Measurements from ENCODE around the gene CDC20. TPM values are rescaled to one million over a fixed set of nuclear protein-coding genes. Genes with fewer than 3 reads are reported as not detected.

The CDC20 gene
- total RNA-seq, 1 donor from 2014 or later: 1.4 TPM

Other genes with a start within 250 kb of the CDC20 start
- 28.4 TPM for gene EBNA1BP2, start 186.7 kb upstream of the CDC20 start, total RNA-seq (ENCODE audit: insufficient read depth, low replicate concordance)
- 5.3 TPM for gene CFAP57, start 186.7 kb upstream of the CDC20 start, total RNA-seq (ENCODE audit: insufficient read depth, low replicate concordance)
- 0.72 TPM for gene TMEM125, start 89.0 kb upstream of the CDC20 start, total RNA-seq (ENCODE audit: insufficient read depth, low replicate concordance)
- 0.48 TPM for gene C1orf210, start 73.4 kb upstream of the CDC20 start, total RNA-seq (ENCODE audit: insufficient read depth, low replicate concordance)
- gene TIE1, start 58.0 kb upstream of the CDC20 start, total RNA-seq (ENCODE audit: insufficient read depth, low replicate concordance): 17.1 TPM
- not detected for gene MPL, start 21.2 kb upstream of the CDC20 start, total RNA-seq (ENCODE audit: insufficient read depth, low replicate concordance)
- 18.1 TPM for gene ELOVL1, start 9.0 kb downstream of the CDC20 start, total RNA-seq (ENCODE audit: insufficient read depth, low replicate concordance)
- 33.0 TPM for gene MED8, start 30.8 kb downstream of the CDC20 start, total RNA-seq (ENCODE audit: insufficient read depth, low replicate concordance)
- 32.5 TPM for gene SZT2, start 30.9 kb downstream of the CDC20 start, total RNA-seq (ENCODE audit: insufficient read depth, low replicate concordance)
- 46.5 TPM for gene HYI, start 95.0 kb downstream of the CDC20 start, total RNA-seq (ENCODE audit: insufficient read depth, low replicate concordance)
- 36.4 TPM for gene PTPRF, start 171.9 kb downstream of the CDC20 start, total RNA-seq (ENCODE audit: insufficient read depth, low replicate concordance)

All from umbilical cord (tissue), 1 donor.